Panc1 (cell line): ENCODE measurements around the gene LHFPL5. TPM values are rescaled to one million over a fixed set of nuclear protein-coding genes. Genes with fewer than 3 reads are reported as not detected.

ENCODE experiments used
- ATAC-seq: fragments of 200-7000 bp; cut with Tn5 transposase; 2 replicates; pipeline ENCODE4 v1.9.1; 2020; ENCODE audit warnings: mild to moderate bottlenecking, moderate library complexity
- BruUV-seq: library from RNA; stranded (reverse); fragments of 400-500 nt; replicated peaks from 2 replicates; lab custom pipeline; 2021; lab: Mats Ljungman, UMichigan
- CTCF ChIA-PET: fragments of 300-600 bp; sonication (Branson Sonifier 250); formaldehyde crosslinking; loops from one replicate; lab custom pipeline; 2022; ENCODE audit warnings: antibody characterized with exemption; lab: Charles Lee
- POLR2A ChIA-PET: fragments of 300-600 bp; sonication (Branson Sonifier 250); formaldehyde crosslinking; loops from one replicate; lab custom pipeline; 2022; ENCODE audit warnings: antibody characterized with exemption; lab: Charles Lee
- DNase-seq: peaks from one replicate; pipeline ENCODE4 v3.0.0-alpha.2; 2010; ENCODE audit warnings: low read depth, low spot score
- H3K27ac ChIP-seq: 2 replicates; pipeline ENCODE4 v1.5.1; 2011; ENCODE audit warnings: mild to moderate bottlenecking, low read length, inconsistent platforms
- H3K27me3 ChIP-seq: fragments of 200-500 bp; sonication (Bioruptor generic); 2 replicates; pipeline ENCODE4 v1.6.0; 2014; ENCODE audit warnings: low read length, inconsistent platforms; ENCODE audit not compliant: control insufficient read depth, insufficient read depth
- H3K36me3 ChIP-seq: fragments of 200-500 bp; sonication (Bioruptor generic); 2 replicates; pipeline ENCODE4 v1.5.1; 2014; ENCODE audit warnings: inconsistent platforms, mild to moderate bottlenecking, low read length, moderate library complexity; ENCODE audit not compliant: control insufficient read depth, insufficient read depth
- H3K4me1 ChIP-seq: 2 replicates; pipeline ENCODE4 v1.5.1; 2011; ENCODE audit warnings: inconsistent platforms, mild to moderate bottlenecking, low read length, moderate library complexity; ENCODE audit not compliant: control insufficient read depth, insufficient read depth
- H3K4me3 ChIP-seq, 2 experiments: 2 replicates each; pipeline ENCODE4 v1.5.1; 2011 to 2012; ENCODE audit warnings: low read depth in 2 of 2, low read length in 2 of 2, mild to moderate bottlenecking in 2 of 2, inconsistent platforms in 1 of 2, moderate library complexity in 1 of 2
- H3K9me3 ChIP-seq: fragments of 200-500 bp; sonication (Bioruptor generic); 2 replicates; pipeline ENCODE4 v1.5.1; 2014; ENCODE audit warnings: low read depth, mild to moderate bottlenecking, inconsistent platforms, low read length, moderate library complexity; ENCODE audit not compliant: control insufficient read depth, insufficient read depth
- POLR2AphosphoS5 ChIP-seq: IDR thresholded peaks from 2 replicates; pipeline ENCODE4 v1.6.1; 2012; ENCODE audit warnings: mild to moderate bottlenecking, low read depth, low read length, moderate library complexity
- SIN3A ChIP-seq: IDR thresholded peaks from 2 replicates; pipeline ENCODE4 v1.6.1; 2012; ENCODE audit warnings: low read depth, mild to moderate bottlenecking, low read length, moderate library complexity, borderline replicate concordance; ENCODE audit not compliant: insufficient read depth
- TCF7L2 ChIP-seq: IDR thresholded peaks from 2 replicates; pipeline ENCODE4 v1.6.1; 2011; ENCODE audit warnings: mild to moderate bottlenecking, low read depth, low read length, inconsistent platforms
- in situ Hi-C: cut with HindIII; loops from 2 replicates; pipeline ENCODE4 v1.10.0; 2016; ENCODE audit warnings: low sequenced_read_pairs, low pct_unique_long_range_greater_than_20kb
- intact Hi-C: fragments of 100-400 bp; cut with micrococcal nuclease; formaldehyde crosslinking; loops from one replicate; pipeline ENCODE4 v1.10.0; 2022; ENCODE audit not compliant: unreplicated experiment
- total RNA-seq: library from RNA; stranded (reverse); gene quantifications from one replicate; pipeline ENCODE4 v1.2.1, GENCODE V29; 2021; ENCODE audit not compliant: unreplicated experiment
- TF ChIP-seq, protein P1 (sequence below), 2 experiments: IDR thresholded peaks; 2 replicates each; pipeline ENCODE4 v1.6.1; 2011 to 2012; ENCODE audit warnings: low read depth in 2 of 2, control low read depth in 1 of 2, low read length in 1 of 2, mild to moderate bottlenecking in 1 of 2, moderate library complexity in 1 of 2; ENCODE audit not compliant: insufficient read depth in 1 of 2
- TF ChIP-seq, protein P2 (sequence below): fragments of 450-650 bp; IDR thresholded peaks from 2 replicates; pipeline ENCODE4 v1.5.1; 2017; ENCODE audit warnings: mild to moderate bottlenecking

Gene LHFPL5
- total RNA-seq, 1 experiment from 2014 or later: not detected

GRCh38 chr6:35795453-35796071 lies 9.6 kb upstream of the LHFPL5 start:
- Histone ChIP-seq H3K4me1 (no peaks in the 10 kb centered on the region), H3K27ac (no peak overlapping the region), H3K27me3 (no peaks in the 10 kb centered on the region), H3K36me3 (no peaks in the 10 kb centered on the region), H3K4me3 (no peak overlapping the region), H3K9me3 (no peaks in the 10 kb centered on the region)
- no peak; the same call in 1 of the 2 replicates for ATAC-seq
- ChIA-PET CTCF (no interaction called here), POLR2A (no interaction called here)
- in situ Hi-C loops: no loop called here
- TF ChIP-seq SIN3A (no peak), TCF7L2 (no peak), POLR2AphosphoS5 (no peak)
- TF ChIP-seq, protein P1, sequence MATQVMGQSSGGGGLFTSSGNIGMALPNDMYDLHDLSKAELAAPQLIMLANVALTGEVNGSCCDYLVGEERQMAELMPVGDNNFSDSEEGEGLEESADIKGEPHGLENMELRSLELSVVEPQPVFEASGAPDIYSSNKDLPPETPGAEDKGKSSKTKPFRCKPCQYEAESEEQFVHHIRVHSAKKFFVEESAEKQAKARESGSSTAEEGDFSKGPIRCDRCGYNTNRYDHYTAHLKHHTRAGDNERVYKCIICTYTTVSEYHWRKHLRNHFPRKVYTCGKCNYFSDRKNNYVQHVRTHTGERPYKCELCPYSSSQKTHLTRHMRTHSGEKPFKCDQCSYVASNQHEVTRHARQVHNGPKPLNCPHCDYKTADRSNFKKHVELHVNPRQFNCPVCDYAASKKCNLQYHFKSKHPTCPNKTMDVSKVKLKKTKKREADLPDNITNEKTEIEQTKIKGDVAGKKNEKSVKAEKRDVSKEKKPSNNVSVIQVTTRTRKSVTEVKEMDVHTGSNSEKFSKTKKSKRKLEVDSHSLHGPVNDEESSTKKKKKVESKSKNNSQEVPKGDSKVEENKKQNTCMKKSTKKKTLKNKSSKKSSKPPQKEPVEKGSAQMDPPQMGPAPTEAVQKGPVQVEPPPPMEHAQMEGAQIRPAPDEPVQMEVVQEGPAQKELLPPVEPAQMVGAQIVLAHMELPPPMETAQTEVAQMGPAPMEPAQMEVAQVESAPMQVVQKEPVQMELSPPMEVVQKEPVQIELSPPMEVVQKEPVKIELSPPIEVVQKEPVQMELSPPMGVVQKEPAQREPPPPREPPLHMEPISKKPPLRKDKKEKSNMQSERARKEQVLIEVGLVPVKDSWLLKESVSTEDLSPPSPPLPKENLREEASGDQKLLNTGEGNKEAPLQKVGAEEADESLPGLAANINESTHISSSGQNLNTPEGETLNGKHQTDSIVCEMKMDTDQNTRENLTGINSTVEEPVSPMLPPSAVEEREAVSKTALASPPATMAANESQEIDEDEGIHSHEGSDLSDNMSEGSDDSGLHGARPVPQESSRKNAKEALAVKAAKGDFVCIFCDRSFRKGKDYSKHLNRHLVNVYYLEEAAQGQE (IDR thresholded peaks at IDR 0.05; ENCODE audit: insufficient read depth in 1 of 2, low read depth in 2 of 2, low read length in 1 of 2): no peak
- TF ChIP-seq, protein P2, sequence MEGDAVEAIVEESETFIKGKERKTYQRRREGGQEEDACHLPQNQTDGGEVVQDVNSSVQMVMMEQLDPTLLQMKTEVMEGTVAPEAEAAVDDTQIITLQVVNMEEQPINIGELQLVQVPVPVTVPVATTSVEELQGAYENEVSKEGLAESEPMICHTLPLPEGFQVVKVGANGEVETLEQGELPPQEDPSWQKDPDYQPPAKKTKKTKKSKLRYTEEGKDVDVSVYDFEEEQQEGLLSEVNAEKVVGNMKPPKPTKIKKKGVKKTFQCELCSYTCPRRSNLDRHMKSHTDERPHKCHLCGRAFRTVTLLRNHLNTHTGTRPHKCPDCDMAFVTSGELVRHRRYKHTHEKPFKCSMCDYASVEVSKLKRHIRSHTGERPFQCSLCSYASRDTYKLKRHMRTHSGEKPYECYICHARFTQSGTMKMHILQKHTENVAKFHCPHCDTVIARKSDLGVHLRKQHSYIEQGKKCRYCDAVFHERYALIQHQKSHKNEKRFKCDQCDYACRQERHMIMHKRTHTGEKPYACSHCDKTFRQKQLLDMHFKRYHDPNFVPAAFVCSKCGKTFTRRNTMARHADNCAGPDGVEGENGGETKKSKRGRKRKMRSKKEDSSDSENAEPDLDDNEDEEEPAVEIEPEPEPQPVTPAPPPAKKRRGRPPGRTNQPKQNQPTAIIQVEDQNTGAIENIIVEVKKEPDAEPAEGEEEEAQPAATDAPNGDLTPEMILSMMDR: no peak
- intact Hi-C loops: no loop called here
- BruUV-seq: no TSS peak
- DNase-seq: no peak

DNA sequence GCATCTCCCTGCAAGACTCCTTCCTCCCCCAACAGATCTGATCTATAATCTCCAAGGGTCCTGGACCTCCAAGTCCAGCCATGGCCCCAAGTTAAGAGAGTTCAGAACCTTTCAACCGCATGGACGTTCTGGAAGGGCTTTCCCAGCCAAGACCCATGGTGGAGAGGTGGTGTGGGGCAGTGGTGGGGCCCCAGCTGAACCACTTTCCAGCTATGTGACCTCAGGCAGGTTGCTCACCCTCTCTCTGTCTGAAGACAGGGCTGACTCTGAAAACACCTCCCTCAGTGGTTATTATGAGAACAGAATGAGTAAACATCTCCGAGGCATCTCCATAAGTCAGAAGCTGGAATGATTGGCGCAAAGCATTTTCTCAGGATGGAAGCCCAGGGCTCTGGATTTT lies 8.9 kb upstream of the LHFPL5 start:
- no peaks in the 10 kb centered on the region for H3K9me3 ChIP-seq
- no peaks in the 10 kb centered on the region for H3K27me3 ChIP-seq
- H3K27ac ChIP-seq: no peak overlapping the region
- intact Hi-C loops: no loop called here
- TF ChIP-seq POLR2AphosphoS5 (no peak), TCF7L2 (no peak), SIN3A (no peak)
- TF ChIP-seq, protein P1 (IDR thresholded peaks at IDR 0.05; ENCODE audit: insufficient read depth in 1 of 2, low read depth in 2 of 2, low read length in 1 of 2): no peak
- TF ChIP-seq, protein P2: no peak
- CTCF ChIA-PET: no interaction called here
- DNase-seq: no peak
- no peaks in the 10 kb centered on the region for H3K4me1 ChIP-seq
- no peak overlapping the region for H3K4me3 ChIP-seq
- in situ Hi-C loops: no loop called here
- no TSS peak for BruUV-seq
- H3K36me3 ChIP-seq: no peaks in the 10 kb centered on the region
- POLR2A ChIA-PET: no interaction called here
- no peak for ATAC-seq
